A549 (cell line): ENCODE results near the gene DLX1.

ENCODE experiments used
- CTCF ChIP-seq: fragments of >200 bp; sonication (Bioruptor Twin); formaldehyde crosslinking; IDR thresholded peaks from 3 replicates; pipeline ENCODE4 v1.5.1; 2016
- ELK1 ChIP-seq: fragments of 150-350 bp; IDR thresholded peaks from 2 replicates; pipeline ENCODE4 v1.6.1; 2014; ENCODE audit warnings: low read depth, mild to moderate bottlenecking, low read length
- JUNB ChIP-seq: fragments of >200 bp; sonication (Bioruptor Twin); formaldehyde crosslinking; IDR thresholded peaks from 2 replicates; pipeline ENCODE4 v1.6.1; 2016
- NFE2L2 ChIP-seq: fragments of 150-350 bp; conservative IDR thresholded peaks from 2 replicates; pipeline ENCODE4 v1.6.1; 2014; ENCODE audit warnings: low read length
- NR3C1 ChIP-seq: fragments of >200 bp; sonication (Bioruptor Twin); formaldehyde crosslinking; IDR thresholded peaks from 3 replicates; pipeline ENCODE4 v1.6.1; 2017
- REST ChIP-seq: fragments of 200-600 bp; sonication (generic); IDR thresholded peaks from 2 replicates; pipeline ENCODE4 v1.6.1; 2016; ENCODE audit warnings: antibody characterized with exemption, mild to moderate bottlenecking, moderate library complexity
- USF2 ChIP-seq: fragments of 450-650 bp; IDR thresholded peaks from 2 replicates; pipeline ENCODE4 v1.6.1; 2014; ENCODE audit warnings: antibody characterized with exemption

- TF ChIP-seq CTCF = no peak
- no peak for TF ChIP-seq REST
- no peak for TF ChIP-seq NFE2L2
- TF ChIP-seq JUNB = no peak
- no peak for TF ChIP-seq ELK1
- no peak for TF ChIP-seq USF2
- no peak for TF ChIP-seq NR3C1
Observed at GRCh38 chr2:172128484-172128883, 43.2 kb downstream of the DLX1 start.
